Stomach smooth muscle (tissue), 2 donors: ENCODE data around the gene FANK1.
"Not testable (repeated sequence)": the region's sequence is repeated elsewhere in the genome, so short reads cannot be mapped to it uniquely, and the experiment has no call there.

Experiments
- H3K27ac ChIP-seq: one replicate; pipeline ENCODE4 v1.7.0; 2013; ENCODE audit warnings: mild to moderate bottlenecking, low read length, inconsistent platforms
- H3K27me3 ChIP-seq, 2 donors: one replicate each; pipeline ENCODE4 v1.7.0; 2013; ENCODE audit warnings: low read length in 2 of 2; ENCODE audit not compliant: insufficient read depth in 2 of 2, control insufficient read depth in 1 of 2
- H3K36me3 ChIP-seq, 2 donors: one replicate each; pipeline ENCODE4 v1.7.0; 2013; ENCODE audit warnings: low read length in 2 of 2; ENCODE audit not compliant: control insufficient read depth in 2 of 2, insufficient read depth in 2 of 2
- H3K4me1 ChIP-seq: one replicate; pipeline ENCODE4 v1.7.0; 2013; ENCODE audit warnings: low read length; ENCODE audit not compliant: control insufficient read depth, insufficient read depth
- H3K4me3 ChIP-seq, 2 donors: one replicate each; pipeline ENCODE4 v1.7.0; 2013; ENCODE audit warnings: low read length in 2 of 2
- H3K9ac ChIP-seq, 2 donors: one replicate each; pipeline ENCODE4 v1.7.0; 2013; ENCODE audit warnings: low read length in 2 of 2, mild to moderate bottlenecking in 1 of 2
- H3K9me3 ChIP-seq, 2 donors: one replicate each; pipeline ENCODE4 v1.7.0; 2013; ENCODE audit warnings: low read length in 2 of 2; ENCODE audit not compliant: control insufficient read depth in 2 of 2
- donor health status: healthy.
- donor health status: Pancreatic carcinoma.

The FANK1 gene

GRCh38 chr10:125896088-125896934 lies at the start of gene FANK1:
FANK1 (plus strand) TSS chr10:125896564; CDS start chr10:125896643, 79 bp downstream.
- H3K27ac ChIP-seq = peak within 1 kb of the TSS; percentile 18
- not testable (repeated sequence) for H3K36me3 ChIP-seq, H3K27me3 ChIP-seq, H3K9me3 ChIP-seq, H3K4me1 ChIP-seq
- H3K4me3 ChIP-seq = peak within 1 kb of the TSS; percentile 79 to 82
- H3K9ac ChIP-seq = peak within 1 kb of the TSS; percentile 42 to 75

- H3K4me1 ChIP-seq = peaks cover 2% of the 10 kb centered on the region
- no peaks in the 10 kb centered on the region for H3K9me3 ChIP-seq
- H3K27me3 ChIP-seq = no peaks in the 10 kb centered on the region
- H3K36me3 ChIP-seq = peaks cover 0 to 37% of the 10 kb centered on the region in 2 donors
- no peak overlapping the region for H3K27ac ChIP-seq
- no peak overlapping the region for H3K4me3 ChIP-seq
- H3K9ac ChIP-seq = no peak overlapping the region
Observed at GRCh38 chr10:125846894-125847293, 49.5 kb upstream of the FANK1 start.

GRCh38 chr10:125848371-125848770 lies 48.0 kb upstream of the FANK1 start:
- no peak overlapping the region for H3K4me3 ChIP-seq
- H3K27ac ChIP-seq = no peak overlapping the region
- H3K9ac ChIP-seq = no peak overlapping the region
- peaks cover 8 to 38% of the 10 kb centered on the region in 2 donors for H3K36me3 ChIP-seq
- H3K9me3 ChIP-seq = no peaks in the 10 kb centered on the region
- peaks cover 2% of the 10 kb centered on the region for H3K4me1 ChIP-seq
- no peaks in the 10 kb centered on the region for H3K27me3 ChIP-seq

- H3K9ac ChIP-seq = no peak overlapping the region
- H3K27me3 ChIP-seq = no peaks in the 10 kb centered on the region
- no peaks in the 10 kb centered on the region for H3K9me3 ChIP-seq
- no peak overlapping the region for H3K4me3 ChIP-seq
- peaks cover 2% of the 10 kb centered on the region for H3K4me1 ChIP-seq
- H3K27ac ChIP-seq = no peak overlapping the region
- peaks cover 8 to 35% of the 10 kb centered on the region in 2 donors for H3K36me3 ChIP-seq
Observed at GRCh38 chr10:125848857-125849256, 47.5 kb upstream of the FANK1 start.

- Histone ChIP-seq H3K27ac (no peak overlapping the region), H3K4me3 (no peak overlapping the region), H3K9ac (no peak overlapping the region), H3K4me1 (no peaks in the 10 kb centered on the region), H3K36me3 (peaks cover 9 to 35% of the 10 kb centered on the region in 2 donors), H3K9me3 (no peaks in the 10 kb centered on the region), H3K27me3 (no peaks in the 10 kb centered on the region)
Observed at GRCh38 chr10:125849448-125849847, 46.9 kb upstream of the FANK1 start.

GRCh38 chr10:125850766-125851731 lies 45.3 kb upstream of the FANK1 start:
- peaks cover 12 to 32% of the 10 kb centered on the region in 2 donors for H3K36me3 ChIP-seq

GRCh38 chr10:125852487-125852886 lies 43.9 kb upstream of the FANK1 start:
- H3K27me3 ChIP-seq = no peaks in the 10 kb centered on the region
- no peak overlapping the region for H3K9ac ChIP-seq
- H3K4me1 ChIP-seq = no peaks in the 10 kb centered on the region
- H3K4me3 ChIP-seq = no peak overlapping the region
- peaks cover 12 to 32% of the 10 kb centered on the region in 2 donors for H3K36me3 ChIP-seq
- no peak overlapping the region for H3K27ac ChIP-seq
- no peaks in the 10 kb centered on the region for H3K9me3 ChIP-seq

More at GRCh38 chr10:125850766-125851731, 45.3 kb upstream of the FANK1 start:
- no peaks in the 10 kb centered on the region for H3K27me3 ChIP-seq
- no peak overlapping the region for H3K27ac ChIP-seq
- no peak overlapping the region for H3K4me3 ChIP-seq
- no peaks in the 10 kb centered on the region for H3K4me1 ChIP-seq
- no peak overlapping the region for H3K9ac ChIP-seq
- H3K9me3 ChIP-seq = no peaks in the 10 kb centered on the region

- H3K27me3 ChIP-seq = no peaks in the 10 kb centered on the region
- no peak overlapping the region for H3K9ac ChIP-seq
- H3K4me3 ChIP-seq = no peak overlapping the region
- H3K9me3 ChIP-seq = no peaks in the 10 kb centered on the region
- H3K27ac ChIP-seq = no peak overlapping the region
- H3K36me3 ChIP-seq = peaks cover 15 to 17% of the 10 kb centered on the region in 2 donors
- no peaks in the 10 kb centered on the region for H3K4me1 ChIP-seq
Observed at GRCh38 chr10:125857185-125857760, 39.1 kb upstream of the FANK1 start.

GRCh38 chr10:125859128-125859817 lies 37.1 kb upstream of the FANK1 start:
- Histone ChIP-seq H3K27ac (no peak overlapping the region), H3K27me3 (no peaks in the 10 kb centered on the region), H3K9me3 (no peaks in the 10 kb centered on the region), H3K9ac (no peak overlapping the region), H3K4me1 (no peaks in the 10 kb centered on the region), H3K4me3 (no peak overlapping the region), H3K36me3 (peaks cover 11 to 15% of the 10 kb centered on the region in 2 donors)

GRCh38 chr10:125865120-125865519 lies 31.2 kb upstream of the FANK1 start:
- Histone ChIP-seq H3K4me1 (no peaks in the 10 kb centered on the region), H3K27ac (no peak overlapping the region), H3K36me3 (peaks cover 13 to 16% of the 10 kb centered on the region in 2 donors), H3K9me3 (no peaks in the 10 kb centered on the region), H3K4me3 (no peak overlapping the region), H3K27me3 (no peaks in the 10 kb centered on the region), H3K9ac (no peak overlapping the region)
